HG03575 (cell line): ENCODE results near the gene CAPN15.
"Not testable (repeated sequence)": the region's sequence is repeated elsewhere in the genome, so short reads cannot be mapped to it uniquely, and the experiment has no call there.

Experiments
- ATAC-seq: cut with Tn5 transposase; IDR thresholded peaks from one replicate; pipeline ENCODE4 v1.9.1; 2021; ENCODE audit not compliant: unreplicated experiment, insufficient number of reproducible peaks, low FRiP score; ENCODE audit errors: extremely low read depth

Gene CAPN15

GRCh38 chr16:527015-527903, at the start of gene CAPN15:
Gene CAPN15, plus strand, starts transcription at chr16:527712. Its CDS starts 19,127 bp downstream, at chr16:546839.
- no peak for ATAC-seq

GRCh38 chr16:478287-478686, 49.2 kb upstream of the CAPN15 start:
- ATAC-seq, result not testable (repeated sequence)

GRCh38 chr16:482468-483185, 44.9 kb upstream of the CAPN15 start:
- ATAC-seq, result no peak

- no peak for ATAC-seq
Measured at GRCh38 chr16:483341-484075, 44.0 kb upstream of the CAPN15 start.

GRCh38 chr16:489606-490005, 37.9 kb upstream of the CAPN15 start:
- ATAC-seq, result no peak

- ATAC-seq, result no peak
Measured at GRCh38 chr16:490768-491167, 36.7 kb upstream of the CAPN15 start.

- no peak for ATAC-seq
Measured at GRCh38 chr16:491220-491919, 36.1 kb upstream of the CAPN15 start.

- ATAC-seq, result no peak
Measured at GRCh38 chr16:492211-492875, 35.2 kb upstream of the CAPN15 start.

- ATAC-seq, result not testable (repeated sequence)
Measured at GRCh38 chr16:494676-495075, 32.8 kb upstream of the CAPN15 start.

- ATAC-seq, result no peak
Measured at GRCh38 chr16:495127-495748, 32.3 kb upstream of the CAPN15 start.

- ATAC-seq, result no peak
Measured at GRCh38 chr16:496097-496886, 31.2 kb upstream of the CAPN15 start.

- ATAC-seq, result no peak
Measured at GRCh38 chr16:497258-497657, 30.3 kb upstream of the CAPN15 start.

GRCh38 chr16:499924-500323, 27.6 kb upstream of the CAPN15 start:
- ATAC-seq, result no peak

- ATAC-seq, result no peak
Measured at GRCh38 chr16:500709-501108, 26.8 kb upstream of the CAPN15 start.

- no peak for ATAC-seq
Measured at GRCh38 chr16:502179-502943, 25.2 kb upstream of the CAPN15 start.

- no peak for ATAC-seq
Measured at GRCh38 chr16:503150-504071, 24.1 kb upstream of the CAPN15 start.
